PC-3 (cell line): ENCODE results near the gene EMP2. TPM values are rescaled to one million over a fixed set of nuclear protein-coding genes. Genes with fewer than 3 reads are reported as not detected.

Experiments
- ATAC-seq: fragments of 200-7000 bp; cut with Tn5 transposase; 2 replicates; pipeline ENCODE4 v1.9.1; 2020; ENCODE audit warnings: mild to moderate bottlenecking, moderate library complexity
- BruUV-seq: library from RNA; stranded (reverse); fragments of 400-500 nt; replicated peaks from 2 replicates; lab custom pipeline; 2021; lab: Mats Ljungman, UMichigan
- CTCF ChIA-PET: fragments of 300-600 bp; sonication (Branson Sonifier 250); formaldehyde crosslinking; loops from one replicate; lab custom pipeline; 2022; ENCODE audit warnings: antibody characterized with exemption; lab: Charles Lee
- POLR2A ChIA-PET: fragments of 300-600 bp; sonication (Branson Sonifier 250); formaldehyde crosslinking; loops from one replicate; lab custom pipeline; 2022; ENCODE audit warnings: antibody characterized with exemption; ENCODE audit not compliant: unreplicated experiment; lab: Charles Lee
- DNase-seq: peaks from one replicate; pipeline ENCODE4 v3.0.0-alpha.2; 2015
- H2AFZ ChIP-seq: fragments of 300-600 bp; sonication (generic); 2 replicates; pipeline ENCODE4 v1.6.0; 2016; ENCODE audit warnings: antibody characterized with exemption, low read length
- H3F3A ChIP-seq: fragments of 300-600 bp; sonication (generic); one replicate; pipeline ENCODE4 v1.6.0; 2017; ENCODE audit warnings: antibody characterized with exemption, low read length, control low read depth, mild to moderate bottlenecking; ENCODE audit not compliant: unreplicated experiment
- H3K27ac ChIP-seq: fragments of 300-600 bp; sonication (generic); 2 replicates; pipeline ENCODE4 v1.5.1; 2016; ENCODE audit warnings: mild to moderate bottlenecking, low read length
- H3K27me3 ChIP-seq: fragments of 300-600 bp; sonication (generic); 2 replicates; pipeline ENCODE4 v1.6.1; 2016; ENCODE audit warnings: low read length, mixed read lengths
- H3K36me3 ChIP-seq: fragments of 300-600 bp; sonication (generic); 2 replicates; pipeline ENCODE4 v1.6.1; 2016; ENCODE audit warnings: low read depth, mixed run types, low read length, mixed read lengths
- H3K4me1 ChIP-seq: fragments of 300-600 bp; sonication (generic); 2 replicates; pipeline ENCODE4 v1.5.1; 2016; ENCODE audit warnings: low read length; ENCODE audit not compliant: insufficient read depth
- H3K4me2 ChIP-seq: fragments of 300-600 bp; sonication (generic); 2 replicates; pipeline ENCODE4 v1.6.0; 2016; ENCODE audit warnings: low read length
- H3K4me3 ChIP-seq: fragments of 300-600 bp; sonication (generic); 2 replicates; pipeline ENCODE4 v1.5.1; 2016; ENCODE audit warnings: mild to moderate bottlenecking, low read length, mixed read lengths
- H3K79me2 ChIP-seq: fragments of 300-600 bp; sonication (generic); 2 replicates; pipeline ENCODE4 v1.6.1; 2017; ENCODE audit warnings: low read length, mixed read lengths
- H3K9ac ChIP-seq: fragments of 300-600 bp; sonication (generic); 2 replicates; pipeline ENCODE4 v1.6.0; 2016; ENCODE audit warnings: mild to moderate bottlenecking, low read length
- H3K9me2 ChIP-seq: fragments of 300-600 bp; sonication (generic); replicated peaks from 2 replicates; pipeline ENCODE4 v1.6.1; 2016; ENCODE audit warnings: mixed run types, low read length, mixed read lengths
- H3K9me3 ChIP-seq: fragments of 300-600 bp; sonication (generic); 2 replicates; pipeline ENCODE4 v1.6.1; 2016; ENCODE audit warnings: low read length, mixed read lengths
- H4K20me1 ChIP-seq: fragments of 300-600 bp; sonication (generic); 2 replicates; pipeline ENCODE4 v1.6.1; 2016; ENCODE audit warnings: low read length, mixed read lengths
- CTCF ChIP-seq: fragments of 300-600 bp; sonication (generic); conservative IDR thresholded peaks from 2 replicates; pipeline ENCODE4 v1.5.1; 2017; ENCODE audit warnings: antibody characterized with exemption, low read depth, mild to moderate bottlenecking, low read length
- EZH2 ChIP-seq: fragments of 300-600 bp; sonication (generic); IDR thresholded peaks from one replicate; pipeline ENCODE4 v1.6.1; 2017; ENCODE audit warnings: antibody characterized with exemption, mild to moderate bottlenecking, low read length; ENCODE audit not compliant: unreplicated experiment
- EZH2phosphoT487 ChIP-seq: fragments of 300-600 bp; sonication (generic); IDR thresholded peaks from 2 replicates; pipeline ENCODE4 v1.6.1; 2018; ENCODE audit warnings: mild to moderate bottlenecking, antibody characterized with exemption, low read length, borderline replicate concordance
- intact Hi-C: fragments of 100-400 bp; cut with micrococcal nuclease; formaldehyde crosslinking; loops from 2 replicates; pipeline ENCODE4 v1.9.0; 2023
- total RNA-seq: library from RNA; depleted of rRNA; stranded (reverse); fragments of >200 nt; gene quantifications from 2 replicates; pipeline ENCODE4 v1.2.3, GENCODE V29; 2014; rRNA removed

Gene EMP2
- total RNA-seq, 1 experiment from 2014 or later = 38.7 TPM

GRCh38 chr16:10485159-10485558 lies 95.2 kb downstream of the EMP2 start:
- intact Hi-C loops = no loop called here
- no peaks in the 10 kb centered on the region for H3F3A ChIP-seq
- POLR2A ChIA-PET = no interaction called here
- no peaks in the 10 kb centered on the region for H3K27me3 ChIP-seq
- H3K27ac ChIP-seq = no peak overlapping the region
- CTCF ChIA-PET = no interaction called here
- H3K9me2 ChIP-seq = no peaks in the 10 kb centered on the region
- BruUV-seq = no TSS peak
- no peak overlapping the region for H3K4me3 ChIP-seq
- H3K4me2 ChIP-seq = no peak overlapping the region
- H3K9ac ChIP-seq = no peak overlapping the region
- no peak for ATAC-seq
- H3K9me3 ChIP-seq = no peaks in the 10 kb centered on the region
- H3K4me1 ChIP-seq = no peaks in the 10 kb centered on the region
- TF ChIP-seq EZH2 = no peak
- TF ChIP-seq CTCF = no peak
- no peak for TF ChIP-seq EZH2phosphoT487
- no peak overlapping the region for H2AFZ ChIP-seq
- no peaks in the 10 kb centered on the region for H3K79me2 ChIP-seq
- no peak for DNase-seq
- no peaks in the 10 kb centered on the region for H4K20me1 ChIP-seq
- peaks cover 14% of the 10 kb centered on the region; the same call in 1 of the 2 replicates for H3K36me3 ChIP-seq

- no peak for TF ChIP-seq CTCF
- no peak for TF ChIP-seq EZH2
- TF ChIP-seq EZH2phosphoT487 = no peak
- Histone ChIP-seq H3K27ac (no peak overlapping the region), H2AFZ (no peak overlapping the region), H3K4me1 (no peaks in the 10 kb centered on the region), H3K79me2 (no peaks in the 10 kb centered on the region), H3K4me3 (no peak overlapping the region), H3K9ac (no peak overlapping the region), H3K4me2 (no peak overlapping the region), H4K20me1 (no peaks in the 10 kb centered on the region), H3K9me3 (no peaks in the 10 kb centered on the region), H3F3A (no peaks in the 10 kb centered on the region), H3K9me2 (no peaks in the 10 kb centered on the region), H3K36me3 (no peaks in the 10 kb centered on the region), H3K27me3 (no peaks in the 10 kb centered on the region)
- DNase-seq (no peak), ATAC-seq (no peak)
- BruUV-seq = no TSS peak
- ChIA-PET CTCF (no interaction called here), POLR2A (no interaction called here)
- intact Hi-C loops = no loop called here
These were observed 100.2 kb downstream of the EMP2 start for GRCh38 chr16:10480151-10480550.

Other genes with a start within 250 kb of the EMP2 start
- gene ATF7IP2, start 194.5 kb downstream of the EMP2 start, total RNA-seq = 6.2 and 11.6 TPM in 2 replicates
- not detected in 2 replicates for gene TEKT5, start 114.3 kb upstream of the EMP2 start, total RNA-seq
- 34.3 and 49.3 TPM in 2 replicates for gene NUBP1, start 163.2 kb upstream of the EMP2 start, total RNA-seq
- gene TVP23A, start 238.2 kb upstream of the EMP2 start, total RNA-seq = not detected in 2 replicates